ENCODE results near the gene DTX3. TPM values are rescaled to one million over a fixed set of nuclear protein-coding genes. Genes with fewer than 3 reads are reported as not detected.
"Not testable (repeated sequence)": the region's sequence is repeated elsewhere in the genome, so short reads cannot be mapped to it uniquely, and the experiment has no call there.

Gene DTX3
- total RNA-seq, 2 experiments from 2014 or later, result 15.5 to 16.5 TPM

DNA sequence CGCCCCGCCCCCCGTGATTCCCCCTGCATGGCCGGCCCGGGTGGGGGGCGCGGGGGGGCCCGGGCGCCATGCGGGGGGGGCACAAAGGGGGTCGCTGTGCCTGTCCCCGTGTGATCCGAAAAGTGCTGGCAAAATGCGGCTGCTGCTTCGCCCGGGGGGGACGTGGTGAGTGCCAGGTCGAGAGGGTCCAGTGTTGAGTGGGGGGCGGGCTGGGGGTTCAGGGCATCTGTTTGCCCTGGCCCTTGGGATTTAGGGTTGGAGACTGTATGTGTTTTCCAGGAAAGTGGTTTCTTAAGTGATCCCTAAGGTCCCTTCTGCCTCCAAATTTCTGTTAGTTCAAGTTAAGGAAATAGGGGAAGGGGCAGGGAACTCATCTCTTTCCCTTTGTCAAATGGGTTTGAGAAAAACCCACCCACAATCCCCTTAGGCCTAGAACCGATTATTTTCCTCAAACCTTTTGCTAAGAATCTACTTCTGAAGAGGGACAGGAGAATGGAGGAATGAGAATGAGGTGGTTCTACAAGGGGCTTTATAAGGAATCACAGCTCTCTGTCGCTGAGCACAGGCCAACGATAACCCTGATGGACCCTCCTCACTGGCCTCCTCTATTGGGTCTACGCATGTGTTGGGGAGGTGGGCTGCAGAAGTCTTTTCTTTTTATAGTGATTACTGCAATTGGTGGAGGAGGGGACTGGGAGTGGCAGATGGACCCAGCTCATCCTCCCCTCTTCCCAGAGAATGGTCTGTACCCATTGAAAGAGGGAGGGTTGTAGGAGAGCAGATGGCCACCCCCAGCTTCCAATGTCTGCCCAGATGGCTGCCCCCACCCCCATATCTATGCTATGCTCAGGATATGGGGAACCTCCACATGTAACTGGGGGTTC lies 7.4 kb downstream of the DTX3 start:
- Mint-ChIP-seq H3K4me1 (peaks cover 9% of the 10 kb centered on the region), H3K4me3 (peak overlapping the region; percentile 47), H3K36me3 (ENCODE audit: low read depth) (no peaks in the 10 kb centered on the region), H3K27me3 (peaks cover 49% of the 10 kb centered on the region), H3K9me3 (no peaks in the 10 kb centered on the region), H3K27ac (no peak overlapping the region)
- POLR2A ChIA-PET, result no interaction called here
- DNase-seq, result no peak
- CTCF ChIA-PET, result interaction anchor here (0.7 to 1.4 kb wide), 3 partner anchors 15 to 129 kb away, joined by 3 read pairs; no protein-coding TSS in a partner anchor

- POLR2A ChIA-PET, result no interaction called here
- H3K36me3 Mint-ChIP-seq (ENCODE audit: low read depth), result no peaks in the 10 kb centered on the region
- H3K9me3 Mint-ChIP-seq, result no peaks in the 10 kb centered on the region
- DNase-seq, result no peak
- peaks cover 9% of the 10 kb centered on the region for H3K4me1 Mint-ChIP-seq
- no peak overlapping the region for H3K27ac Mint-ChIP-seq
- H3K27me3 Mint-ChIP-seq, result peaks cover 57% of the 10 kb centered on the region
- CTCF ChIA-PET, result interaction anchor here (0.7 to 2.3 kb wide), 3 partner anchors 12 to 128 kb away, joined by 3 to 5 read pairs (median 3); no protein-coding TSS in a partner anchor
- H3K4me3 Mint-ChIP-seq, result no peak overlapping the region
These were observed 8.2 kb downstream of the DTX3 start for GRCh38 chr12:57612711-57613426.

GRCh38 chr12:57613427-57614109 lies 8.9 kb downstream of the DTX3 start:
- H3K36me3 Mint-ChIP-seq (ENCODE audit: low read depth), result no peaks in the 10 kb centered on the region
- H3K27ac Mint-ChIP-seq, result no peak overlapping the region
- DNase-seq, result no peak
- H3K9me3 Mint-ChIP-seq, result no peaks in the 10 kb centered on the region
- POLR2A ChIA-PET, result no interaction called here
- CTCF ChIA-PET, result interaction anchor here (0.9 to 2.3 kb wide), 7 partner anchors 12 to 155 kb away, joined by 3 to 6 read pairs (median 4); partner anchors contain the start of gene B4GALNT1
- H3K4me1 Mint-ChIP-seq, result peaks cover 9% of the 10 kb centered on the region
- H3K27me3 Mint-ChIP-seq, result peaks cover 64% of the 10 kb centered on the region
- no peak overlapping the region for H3K4me3 Mint-ChIP-seq

DNA sequence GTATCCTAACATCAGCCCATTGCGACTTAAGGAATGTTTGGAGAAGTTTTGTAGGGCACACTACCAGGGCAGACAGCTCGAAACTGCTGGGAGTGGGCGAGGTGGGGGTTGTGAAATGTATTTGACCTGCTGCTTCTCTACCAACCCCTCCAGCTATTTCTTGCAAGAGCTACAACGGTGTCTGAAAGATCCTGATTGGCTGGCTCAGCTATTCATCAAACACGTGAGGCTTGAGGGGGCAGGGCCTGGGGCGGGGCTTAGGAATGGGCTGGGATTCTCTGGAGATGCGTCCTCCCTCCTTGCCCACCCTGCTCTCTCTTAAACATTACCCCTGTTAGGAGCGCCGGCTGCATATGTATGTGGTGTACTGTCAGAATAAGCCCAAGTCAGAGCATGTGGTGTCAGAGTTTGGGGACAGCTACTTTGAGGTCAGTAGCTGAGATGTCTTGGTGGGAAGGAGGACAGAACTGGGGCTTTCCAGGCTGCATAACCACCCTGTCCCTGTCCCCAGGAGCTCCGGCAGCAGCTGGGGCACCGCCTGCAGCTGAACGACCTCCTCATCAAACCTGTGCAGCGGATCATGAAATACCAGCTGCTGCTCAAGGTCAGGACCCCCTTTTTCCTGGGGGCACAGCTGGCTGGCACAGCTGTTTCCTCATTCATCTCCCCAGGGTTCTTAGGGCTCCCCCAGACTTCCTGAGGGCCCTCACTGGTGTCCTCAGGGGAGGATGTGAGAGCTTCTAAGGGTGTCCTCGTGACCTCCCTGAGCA lies 9.7 kb downstream of the DTX3 start:
- H3K4me3 Mint-ChIP-seq, result no peak overlapping the region
- H3K36me3 Mint-ChIP-seq (ENCODE audit: low read depth), result no peaks in the 10 kb centered on the region
- ChIA-PET POLR2A (no interaction called here), CTCF (interaction anchor here (0.6 to 2.3 kb wide), 8 partner anchors 11 to 180 kb away, joined by 3 to 6 read pairs (median 4); partner anchors contain the start of gene B4GALNT1)
- peaks cover 72% of the 10 kb centered on the region for H3K27me3 Mint-ChIP-seq
- H3K4me1 Mint-ChIP-seq, result peaks cover 14% of the 10 kb centered on the region
- no peak overlapping the region for H3K27ac Mint-ChIP-seq
- H3K9me3 Mint-ChIP-seq, result no peaks in the 10 kb centered on the region
- DNase-seq, result no peak

GRCh38 chr12:57614948-57615500 lies 10.4 kb downstream of the DTX3 start:
- Mint-ChIP-seq H3K36me3 (ENCODE audit: low read depth) (no peaks in the 10 kb centered on the region), H3K4me1 (peaks cover 16% of the 10 kb centered on the region), H3K9me3 (no peaks in the 10 kb centered on the region), H3K4me3 (no peak overlapping the region), H3K27ac (no peak overlapping the region), H3K27me3 (peaks cover 76% of the 10 kb centered on the region)
- DNase-seq, result no peak
- POLR2A ChIA-PET, result no interaction called here
- CTCF ChIA-PET, result interaction anchor here (1.0 to 2.3 kb wide), 5 partner anchors 12 to 156 kb away, joined by 4 to 6 read pairs (median 5); partner anchors contain the start of gene B4GALNT1

- no peak overlapping the region for H3K4me3 Mint-ChIP-seq
- ChIA-PET CTCF (interaction anchor here (0.7 to 1.8 kb wide), 3 partner anchors 32 to 157 kb away, joined by 4 to 5 read pairs (median 4); partner anchors contain the start of gene GLI1), POLR2A (no interaction called here)
- peaks cover 18% of the 10 kb centered on the region for H3K4me1 Mint-ChIP-seq
- H3K27ac Mint-ChIP-seq, result no peak overlapping the region
- DNase-seq, result no peak
- H3K27me3 Mint-ChIP-seq, result peaks cover 78% of the 10 kb centered on the region
- no peaks in the 10 kb centered on the region for H3K9me3 Mint-ChIP-seq
- no peaks in the 10 kb centered on the region for H3K36me3 Mint-ChIP-seq (ENCODE audit: low read depth)
These were observed 11.0 kb downstream of the DTX3 start for GRCh38 chr12:57615637-57616036.

GRCh38 chr12:57616383-57617101 lies 11.9 kb downstream of the DTX3 start:
- ChIA-PET POLR2A (no interaction called here), CTCF (interaction anchor here (0.6 to 1.8 kb wide), 4 partner anchors 33 to 158 kb away, joined by 3 to 5 read pairs (median 4); partner anchors contain the start of gene GLI1)
- Mint-ChIP-seq H3K9me3 (no peaks in the 10 kb centered on the region), H3K4me1 (peaks cover 24% of the 10 kb centered on the region), H3K27me3 (peaks cover 86% of the 10 kb centered on the region), H3K4me3 (no peak overlapping the region), H3K27ac (no peak overlapping the region), H3K36me3 (ENCODE audit: low read depth) (no peaks in the 10 kb centered on the region)
- no peak for DNase-seq

DNA sequence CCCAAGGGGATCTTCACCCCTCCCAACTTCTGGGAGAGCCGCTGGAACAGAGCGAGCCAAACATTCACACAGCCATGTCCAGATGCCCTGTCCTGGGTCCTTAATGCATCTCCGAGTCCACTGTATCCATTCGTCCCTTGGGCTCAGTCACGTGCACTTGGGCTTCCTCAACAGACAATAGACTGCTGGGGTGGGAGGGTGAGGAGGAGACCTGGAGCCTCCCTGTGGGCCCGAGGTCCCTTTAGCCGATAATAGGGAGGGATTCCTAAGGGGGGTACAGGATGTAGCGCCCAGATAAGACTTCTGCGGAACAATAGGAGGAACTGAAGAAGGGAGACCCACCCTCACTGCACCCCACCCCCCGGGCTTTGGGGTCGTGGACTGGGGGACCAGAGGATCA lies 13.3 kb downstream of the DTX3 start:
- no peaks in the 10 kb centered on the region for H3K36me3 Mint-ChIP-seq (ENCODE audit: low read depth)

DNA sequence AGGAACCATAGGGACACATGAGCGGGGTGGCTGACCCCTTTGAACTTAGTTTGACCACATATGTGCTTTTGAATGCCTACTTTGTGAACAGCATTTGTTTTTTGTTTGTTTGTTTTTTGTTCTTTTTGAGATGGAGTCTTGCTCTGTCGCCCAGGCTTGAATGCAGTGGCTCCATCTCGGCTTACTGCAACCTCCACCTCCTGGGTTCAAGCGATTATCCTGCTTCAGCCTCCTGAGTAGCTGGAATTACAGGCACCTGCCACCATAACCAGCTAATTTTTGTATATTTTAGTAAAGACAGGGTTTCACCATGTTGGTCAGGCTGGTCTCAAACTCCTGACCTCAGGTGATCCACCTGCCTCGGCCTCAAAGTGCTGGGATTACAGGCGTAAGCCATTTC lies 13.8 kb downstream of the DTX3 start:
- H3K27ac Mint-ChIP-seq; DNase-seq; H3K9me3 Mint-ChIP-seq; H3K36me3 Mint-ChIP-seq (ENCODE audit: low read depth); POLR2A ChIA-PET; H3K4me3 Mint-ChIP-seq: not testable (repeated sequence)
- Mint-ChIP-seq H3K27me3 (peaks cover 88% of the 10 kb centered on the region), H3K4me1 (peaks cover 30% of the 10 kb centered on the region)
- CTCF ChIA-PET, result interaction anchor here (2.0 to 3.2 kb wide), 2 partner anchors 10 to 13 kb away, joined by 7 to 11 read pairs; no protein-coding TSS in a partner anchor

More for the DNA sequence above, 13.3 kb downstream of the DTX3 start:
- ChIA-PET POLR2A (no interaction called here), CTCF (no interaction called here)
- Mint-ChIP-seq H3K27me3 (peaks cover 88% of the 10 kb centered on the region), H3K9me3 (no peaks in the 10 kb centered on the region), H3K4me1 (peaks cover 30% of the 10 kb centered on the region), H3K4me3 (no peak overlapping the region), H3K27ac (no peak overlapping the region)
- DNase-seq, result no peak

- no peaks in the 10 kb centered on the region for H3K36me3 Mint-ChIP-seq (ENCODE audit: low read depth)
- CTCF ChIA-PET, result interaction anchor here (1.4 to 3.2 kb wide), 3 partner anchors 9 to 13 kb away, joined by 3 to 11 read pairs (median 7); no protein-coding TSS in a partner anchor
- peak overlapping the region; percentile 58 for H3K27ac Mint-ChIP-seq
- peaks cover 91% of the 10 kb centered on the region for H3K27me3 Mint-ChIP-seq
- peaks cover 30% of the 10 kb centered on the region for H3K4me1 Mint-ChIP-seq
- H3K4me3 Mint-ChIP-seq, result no peak overlapping the region
- POLR2A ChIA-PET, result no interaction called here
- no peaks in the 10 kb centered on the region for H3K9me3 Mint-ChIP-seq
- no peak for DNase-seq
These were observed 14.4 kb downstream of the DTX3 start for GRCh38 chr12:57618966-57619433.

All from activated CD4-positive, alpha-beta T cell treated with anti-CD3 and anti-CD28 coated beads, Interleukin-2, amount 10 ng/mL, durations not matched to agents 7 days and 5 days (primary cell).